Measurements from ENCODE around the gene SLC22A6.
"Not testable (repeated sequence)": the region's sequence is repeated elsewhere in the genome, so short reads cannot be mapped to it uniquely, and the experiment has no call there.

Gene SLC22A6

DNA sequence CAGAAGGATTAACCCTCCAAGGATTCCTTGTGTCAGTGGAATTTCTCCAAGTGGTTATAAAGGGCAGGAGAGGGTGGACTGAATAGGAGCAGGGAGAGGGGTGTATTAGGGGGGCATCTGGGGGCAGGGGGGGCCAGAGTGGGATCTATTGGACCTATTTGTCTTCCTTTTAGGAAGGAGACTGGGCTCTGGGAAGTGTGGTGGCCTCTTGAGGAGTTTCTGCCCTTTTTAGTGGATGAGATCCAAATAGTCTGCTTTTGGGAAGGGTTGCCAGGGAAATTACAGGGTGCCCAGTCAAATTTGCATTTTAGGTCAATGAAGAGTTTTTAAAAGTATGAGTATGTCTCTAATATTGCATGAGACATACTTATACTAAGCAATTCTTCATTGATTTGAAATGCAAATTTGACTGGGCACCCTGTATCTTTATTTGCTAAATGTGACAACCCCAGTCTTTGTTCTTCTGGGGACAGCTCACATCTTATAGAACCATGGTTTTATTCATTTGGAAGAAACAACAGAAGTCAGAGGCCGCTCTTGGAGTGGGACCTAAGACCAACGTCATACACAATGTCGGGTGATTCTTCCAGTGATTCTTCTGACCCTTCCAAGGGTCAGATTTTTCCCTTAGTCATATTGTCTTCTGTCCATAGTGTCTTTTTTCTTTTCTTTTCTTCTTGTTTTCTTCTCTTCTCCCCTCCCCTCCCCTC, 429 bp upstream of the SLC22A6 start:
- DNase-seq (ENCODE audit: low read depth): no peak

DNA sequence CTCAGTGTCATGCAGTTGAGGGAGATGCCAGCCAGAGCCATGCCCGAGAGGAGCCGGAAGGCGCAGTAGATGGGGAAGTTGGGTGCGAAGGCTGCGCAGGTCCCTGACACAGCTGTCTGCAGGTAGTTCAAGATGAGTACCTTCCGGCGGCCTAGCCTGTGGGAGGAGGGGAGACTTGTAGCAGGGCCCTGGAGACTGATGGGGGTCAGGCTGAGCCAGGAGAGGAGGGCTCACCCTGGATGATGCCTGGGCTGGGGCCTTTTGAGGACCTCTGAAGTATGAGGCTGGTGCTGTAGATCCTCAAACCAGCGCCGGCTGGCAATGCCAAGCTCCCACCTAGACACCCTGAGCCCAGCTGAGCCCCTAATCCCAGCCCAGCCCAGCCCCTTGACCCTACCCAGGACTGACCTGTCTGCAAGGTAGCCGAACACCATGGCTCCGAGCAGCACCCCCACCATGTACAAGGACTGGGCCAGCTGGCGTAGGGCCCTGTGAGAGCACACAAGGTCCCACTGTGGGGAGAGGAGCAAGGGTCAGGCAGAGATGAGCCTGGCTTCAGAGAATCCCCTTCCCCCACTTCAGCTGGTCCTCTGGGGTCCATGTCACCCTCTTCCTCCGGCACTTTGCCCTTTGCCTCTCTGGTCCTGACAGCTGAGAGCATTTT, 1.1 kb downstream of the SLC22A6 start:
- no peak for DNase-seq (ENCODE audit: low read depth)

DNA sequence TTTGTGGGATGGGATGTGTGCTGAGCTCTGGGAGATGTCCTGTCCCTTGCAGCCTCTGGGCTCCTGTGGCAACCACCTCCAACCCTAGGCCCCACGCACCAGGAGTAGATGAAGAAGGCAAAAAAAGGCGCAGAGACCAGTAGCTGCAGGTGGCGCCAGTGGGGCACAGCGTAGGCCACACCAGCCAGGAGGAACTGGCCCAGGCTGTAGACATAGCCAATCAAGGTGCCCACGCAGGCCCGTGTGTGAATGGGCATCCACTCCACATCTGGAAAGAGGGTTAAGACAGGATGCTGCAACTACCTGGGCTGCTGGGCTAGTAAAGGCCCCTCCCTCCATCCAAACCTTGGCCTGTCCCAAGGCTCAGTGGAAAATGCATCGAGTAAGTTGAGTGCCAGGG, 3.0 kb downstream of the SLC22A6 start:
- no peak for DNase-seq (ENCODE audit: low read depth)

DNA sequence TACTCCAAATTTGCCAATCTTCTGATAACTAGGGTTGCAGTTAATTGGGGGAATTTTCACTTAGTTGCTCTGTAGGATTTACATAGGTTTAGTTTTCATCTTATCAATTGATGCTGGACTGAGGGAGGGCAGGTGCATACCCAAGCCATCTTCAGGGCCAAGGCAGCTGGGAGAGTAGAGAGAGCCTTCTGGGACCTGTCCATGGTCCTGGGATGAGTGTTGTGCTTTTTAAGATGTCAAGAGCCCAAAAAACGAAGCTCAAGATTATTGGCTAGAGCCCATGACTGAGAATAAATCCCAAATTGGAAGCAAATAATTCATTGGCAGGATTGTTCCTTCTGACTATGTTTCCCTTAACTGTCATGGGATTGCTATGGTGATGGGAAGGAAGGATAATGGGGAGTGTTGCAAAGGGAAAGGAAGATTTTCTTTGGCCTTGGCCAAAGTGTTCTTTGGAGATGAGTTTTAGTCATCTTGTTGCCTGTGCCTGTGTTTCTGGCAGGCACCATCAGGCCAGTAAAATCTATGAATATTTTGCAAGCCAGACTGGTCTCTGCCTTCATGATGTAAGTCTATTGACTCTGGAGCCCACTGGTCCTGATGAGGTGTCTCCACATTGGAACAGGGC, 4.5 kb downstream of the SLC22A6 start:
- DNase-seq (ENCODE audit: low read depth): no peak

DNA sequence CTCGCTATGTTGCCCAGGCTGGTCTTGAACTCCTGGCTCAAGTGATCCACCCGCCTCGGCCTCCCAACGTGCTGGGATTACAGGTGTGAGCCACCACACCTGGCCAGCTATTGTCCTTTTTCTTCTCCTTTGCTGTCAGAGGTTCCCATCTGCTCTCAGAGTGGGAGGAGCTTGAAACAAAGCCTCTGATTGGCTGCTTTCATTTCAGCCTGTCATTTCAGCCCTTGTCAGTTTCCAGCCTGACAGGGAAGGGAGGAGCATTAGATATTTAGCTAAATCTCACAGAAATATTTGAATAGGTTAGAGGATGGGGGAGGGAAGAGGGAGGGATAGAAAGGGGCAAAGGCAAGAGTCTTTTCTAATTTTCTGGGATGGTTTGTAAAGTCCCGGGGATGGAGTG, 8.7 kb downstream of the SLC22A6 start:
- no peak for DNase-seq (ENCODE audit: low read depth)

DNA sequence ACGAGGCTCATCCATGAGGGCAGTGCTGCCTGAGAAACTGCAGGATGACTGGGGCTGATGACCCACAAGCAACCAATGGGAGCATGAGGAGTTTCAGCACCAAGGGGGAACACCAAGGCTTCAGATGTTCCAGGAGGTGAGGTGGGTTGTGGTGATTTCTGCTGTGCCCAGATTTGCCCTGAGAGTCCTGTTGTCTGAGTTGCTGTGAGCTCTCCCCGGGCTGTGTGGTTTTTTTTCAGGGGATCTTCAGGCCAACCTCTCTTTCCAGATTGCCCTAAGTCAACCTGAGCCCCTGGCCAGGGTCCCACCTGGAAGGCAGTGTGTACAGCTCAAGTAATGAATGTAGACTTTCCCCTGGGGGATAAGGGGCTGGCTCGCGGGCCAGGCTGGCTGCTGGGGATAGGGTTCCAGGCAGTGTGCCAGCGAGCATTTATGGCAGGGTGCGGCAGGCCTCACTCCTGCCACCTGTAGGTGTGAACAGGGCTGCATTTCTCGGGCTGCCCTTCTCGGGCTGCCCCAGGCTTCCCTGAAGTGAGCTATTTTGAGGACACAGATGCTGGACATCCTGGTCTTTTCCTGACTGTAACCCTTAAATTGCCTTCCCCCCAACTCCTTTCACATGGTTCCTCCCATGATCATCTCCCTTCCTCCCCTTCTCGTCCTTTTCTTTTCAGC, 9.8 kb downstream of the SLC22A6 start:
- no peak for DNase-seq (ENCODE audit: low read depth)

DNA sequence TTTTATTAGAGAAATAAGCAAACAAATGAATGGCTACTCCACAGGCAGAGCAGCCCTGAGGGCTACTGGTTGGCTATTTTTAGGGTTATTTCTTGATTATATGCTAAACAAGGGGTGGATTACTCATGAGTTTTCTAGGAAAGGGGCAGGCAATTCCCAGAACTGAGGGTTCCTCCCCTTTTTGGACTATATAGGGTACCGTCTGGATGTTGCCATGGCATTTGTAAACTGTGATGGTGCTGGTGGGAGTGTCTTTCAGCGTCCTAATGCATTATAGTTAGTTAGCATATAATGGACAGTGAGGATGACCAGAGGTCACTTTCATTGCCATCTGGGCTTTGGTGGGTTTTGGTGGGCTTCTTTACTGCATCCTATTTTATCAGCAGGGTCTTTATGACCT, 19.2 kb downstream of the SLC22A6 start:
- DNase-seq (ENCODE audit: low read depth): no peak

DNA sequence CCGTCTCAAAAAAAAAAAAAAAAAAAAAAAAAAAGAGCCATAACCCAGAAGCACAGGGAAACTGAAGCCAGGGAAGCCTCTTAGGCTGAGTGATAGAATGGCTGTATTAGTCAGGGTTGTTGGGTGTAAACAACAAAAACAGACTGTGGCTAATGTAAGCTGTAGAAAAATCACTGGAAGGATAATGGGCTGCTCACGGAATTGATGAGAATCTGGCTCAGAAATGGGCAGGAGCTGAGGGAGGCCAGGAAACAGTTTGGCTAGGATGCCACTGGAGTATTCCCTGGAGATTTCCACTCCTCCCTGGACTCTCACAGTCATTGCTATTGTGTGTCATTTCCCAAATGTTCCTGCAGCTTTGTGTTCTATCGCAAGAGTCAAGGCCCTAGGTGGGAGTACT, 22.4 kb downstream of the SLC22A6 start:
- no peak for DNase-seq (ENCODE audit: low read depth)

DNA sequence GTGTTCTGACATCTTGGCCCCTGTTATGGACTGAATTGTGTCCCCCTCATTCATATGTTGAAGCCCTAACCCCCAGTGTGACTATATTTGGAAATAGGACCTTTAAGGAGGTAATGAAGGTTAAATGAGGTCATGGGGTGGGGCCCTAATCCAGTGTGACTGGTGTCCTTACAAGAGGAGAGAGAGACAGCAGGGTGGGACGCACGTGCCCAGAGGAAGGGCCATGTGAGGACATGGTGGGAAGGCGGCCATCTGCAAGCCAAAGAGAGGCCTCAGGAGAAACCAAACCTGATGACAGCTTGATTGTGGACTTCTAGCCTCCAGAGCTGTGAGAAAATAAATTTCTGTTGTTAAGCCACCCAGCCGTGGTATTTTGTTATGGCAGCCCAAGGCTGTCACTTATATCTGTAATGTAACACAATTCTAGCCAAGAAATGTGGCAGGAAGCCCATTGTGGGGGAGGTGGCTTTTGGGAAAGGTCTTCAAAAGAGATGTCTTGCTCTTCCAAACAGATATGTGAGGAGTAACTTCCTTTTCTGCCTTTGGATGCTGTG, 23.7 kb downstream of the SLC22A6 start:
- no peak for DNase-seq (ENCODE audit: low read depth)

DNA sequence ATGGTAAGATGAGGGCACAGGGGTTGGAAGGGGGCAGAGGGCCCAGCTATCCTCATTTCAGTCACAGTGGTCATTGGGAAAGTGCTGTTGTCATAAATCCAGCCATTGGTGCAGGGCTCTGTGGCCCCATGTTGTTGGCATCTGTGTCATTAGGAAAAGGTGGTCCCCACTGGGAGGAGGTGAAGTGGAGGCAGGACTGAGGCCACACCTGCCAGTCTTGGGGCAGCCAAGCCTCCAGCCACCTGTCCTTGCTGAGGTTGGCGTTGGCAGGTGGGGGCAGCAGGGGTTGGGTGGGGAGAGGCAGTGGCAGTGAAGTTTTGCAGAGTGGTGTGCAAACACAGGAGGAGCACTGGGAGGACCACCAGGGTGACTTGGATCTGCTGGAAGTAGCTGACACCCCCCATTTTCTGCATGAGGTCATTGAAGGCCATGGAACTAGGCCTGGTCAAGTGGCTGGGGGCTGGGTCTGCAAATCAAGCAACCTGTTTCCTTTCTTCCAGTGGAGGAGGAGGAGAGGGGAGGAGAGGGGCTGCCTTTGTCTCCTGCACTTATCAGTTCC, 25.3 kb downstream of the SLC22A6 start:
- no peak for DNase-seq (ENCODE audit: low read depth)

DNA sequence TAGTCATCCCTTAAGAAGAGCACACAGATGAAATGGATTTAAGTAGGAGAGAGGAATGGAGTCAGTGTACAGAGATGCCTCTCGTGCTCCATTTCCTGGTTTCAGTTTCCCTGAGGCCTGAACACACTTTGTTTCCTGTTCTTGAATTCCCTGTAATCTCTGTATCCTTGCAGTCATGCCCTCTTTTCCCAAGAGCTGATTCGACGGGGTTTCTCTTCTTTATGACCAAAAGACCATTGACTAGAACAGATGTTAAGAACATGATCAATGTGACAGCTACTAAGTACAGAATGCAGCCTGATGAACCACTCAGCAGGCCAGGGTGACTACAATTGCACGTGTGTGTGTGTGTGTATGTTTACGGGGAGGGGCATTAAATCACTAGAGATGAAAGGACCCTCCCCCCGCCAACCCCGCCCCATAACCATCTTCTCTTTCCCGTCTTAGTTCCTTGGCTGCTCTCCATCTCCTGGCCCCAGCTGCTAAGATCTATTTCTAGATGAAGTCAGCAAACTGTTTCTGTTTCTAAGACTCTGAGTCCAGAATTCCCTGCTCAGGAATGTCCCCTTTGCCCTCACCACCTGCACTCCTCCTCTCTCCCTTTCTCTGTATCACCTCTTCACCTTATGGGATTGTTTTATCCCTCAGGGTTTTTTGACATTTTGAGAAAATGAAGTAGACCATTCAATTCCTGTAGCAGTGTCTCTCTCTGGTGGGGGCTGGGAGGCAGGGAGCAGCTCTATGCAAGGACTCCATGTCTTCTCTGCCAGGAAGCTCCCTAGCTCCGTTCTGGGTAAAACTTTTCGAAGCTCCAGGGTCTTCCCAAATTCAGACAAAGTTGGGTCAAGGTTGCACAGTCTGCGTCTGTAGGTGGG, 26.0 kb downstream of the SLC22A6 start:
- DNase-seq (ENCODE audit: low read depth): no peak

DNA sequence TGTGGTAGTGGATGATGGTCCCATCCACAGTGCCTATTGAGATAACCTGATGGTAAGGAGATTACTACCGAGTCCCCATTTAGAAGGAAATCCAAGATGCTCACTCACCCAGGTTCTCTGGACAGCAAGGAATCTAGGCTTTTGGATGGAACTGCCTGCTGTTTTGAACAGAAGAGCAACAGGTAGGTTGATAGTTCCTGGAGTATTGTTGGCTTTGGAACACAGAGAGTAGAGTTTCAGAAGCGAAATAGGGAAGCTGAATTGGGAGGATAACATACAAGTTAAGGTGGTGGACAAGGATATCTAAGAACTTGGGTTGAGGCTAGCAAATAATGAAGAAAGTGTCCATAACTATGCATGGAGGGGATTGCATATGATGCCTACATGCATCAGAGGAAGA, 27.6 kb downstream of the SLC22A6 start:
- DNase-seq (ENCODE audit: low read depth): no peak

DNA sequence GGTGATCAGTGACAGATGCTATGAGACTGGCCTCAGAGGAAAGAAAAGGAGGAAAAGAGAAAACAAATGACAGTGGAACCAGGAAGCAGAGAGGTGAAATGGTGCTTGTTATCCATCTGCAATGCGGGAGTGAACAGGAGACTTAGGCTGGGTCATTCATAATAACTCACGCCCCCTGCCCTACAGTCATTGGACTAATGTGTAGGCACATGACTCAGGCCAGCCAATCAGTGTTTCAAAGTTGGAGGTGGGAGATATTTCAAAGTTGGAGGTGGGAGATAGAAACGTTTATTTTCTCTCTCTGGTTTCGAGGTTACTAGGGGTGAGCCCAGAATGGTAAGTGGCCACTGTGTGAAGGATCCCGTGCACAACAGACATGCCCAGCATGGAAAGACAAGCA, 30.3 kb downstream of the SLC22A6 start:
- no peak for DNase-seq (ENCODE audit: low read depth)

DNA sequence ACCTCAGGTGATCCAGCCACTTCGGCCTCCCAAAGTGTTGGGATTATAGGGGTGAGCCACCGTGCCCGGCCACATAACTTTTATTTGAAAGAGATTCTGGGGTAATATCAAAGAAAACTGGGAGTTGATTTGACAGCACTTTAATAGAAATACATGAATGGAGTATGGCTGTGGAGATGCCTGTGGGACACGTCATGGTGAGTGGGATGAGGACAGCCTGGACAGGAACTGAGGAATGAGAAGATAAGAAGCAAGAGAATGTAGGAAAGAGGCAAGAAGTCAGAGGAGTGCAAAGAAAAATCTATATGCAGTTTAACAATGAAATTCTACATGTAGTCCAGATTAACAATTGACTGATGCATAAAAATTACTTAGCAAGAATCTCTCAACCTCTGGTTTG, 31.0 kb downstream of the SLC22A6 start:
- DNase-seq (ENCODE audit: low read depth): no peak

DNA sequence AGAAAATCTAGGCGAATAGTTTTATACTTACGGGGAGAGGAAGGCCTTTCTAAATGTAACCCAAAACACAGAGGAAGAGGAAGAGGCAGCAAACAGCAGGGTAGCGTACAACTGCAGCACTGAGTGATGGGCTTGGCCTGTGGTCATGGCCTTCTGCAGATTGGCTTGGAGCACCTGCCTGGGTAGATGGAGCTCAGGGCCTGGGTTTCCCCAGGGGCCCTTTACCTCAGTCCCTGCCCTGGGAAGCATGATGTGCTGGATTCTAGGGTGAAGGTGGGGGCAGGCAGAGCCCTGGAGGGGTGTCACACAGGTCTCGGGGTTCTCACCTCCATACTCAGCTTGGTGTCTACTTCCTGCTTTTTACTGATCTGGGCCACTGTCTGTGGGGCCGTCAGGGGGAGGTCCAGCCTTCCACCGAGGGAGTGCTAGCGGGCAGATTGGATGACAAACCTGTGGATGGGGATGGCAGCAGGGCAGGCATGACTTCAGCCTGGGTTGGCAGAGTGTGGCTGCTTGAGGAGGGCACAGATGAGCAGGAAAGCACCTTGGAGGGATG, 35.9 kb downstream of the SLC22A6 start:
- DNase-seq (ENCODE audit: low read depth): no peak

DNA sequence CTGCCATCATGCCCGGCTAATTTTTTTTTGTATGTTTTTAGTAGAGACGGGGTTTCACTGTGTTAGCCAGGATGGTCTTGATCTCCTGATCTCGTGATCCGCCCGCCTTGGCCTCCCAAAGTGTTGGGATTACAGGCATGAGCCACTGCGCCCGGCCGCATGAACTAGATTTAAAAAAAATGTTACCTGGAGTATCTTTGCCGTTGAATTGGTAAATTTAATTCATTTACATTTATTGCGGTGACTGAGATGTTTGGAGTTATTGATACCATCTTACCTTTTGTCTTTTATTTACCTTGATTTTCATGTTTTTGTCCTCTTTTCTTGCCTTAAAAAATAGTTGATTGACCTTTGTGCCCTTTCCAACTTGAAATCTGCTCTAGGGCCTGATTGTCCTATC, 39.2 kb downstream of the SLC22A6 start:
- not testable (repeated sequence) for DNase-seq (ENCODE audit: low read depth)

DNA sequence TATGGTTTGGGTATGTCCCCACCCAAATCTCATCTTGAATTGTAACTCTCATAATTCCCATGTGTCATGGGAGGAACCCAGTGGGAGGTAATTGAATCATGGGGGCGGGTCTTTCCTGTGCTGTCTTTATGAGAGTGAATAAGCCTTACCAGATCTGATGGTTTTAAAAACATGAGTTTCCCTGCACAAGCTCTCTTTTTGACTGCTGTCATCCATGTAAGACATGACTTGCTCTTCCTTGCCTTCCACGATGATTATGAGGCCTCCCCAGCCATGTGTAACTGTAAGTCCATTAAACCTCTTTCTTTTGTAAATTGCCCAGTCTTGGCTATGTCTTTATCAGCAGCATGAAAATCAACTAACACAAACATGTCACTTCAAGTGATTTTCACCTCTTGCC, 47.2 kb downstream of the SLC22A6 start:
- not testable (repeated sequence) for DNase-seq (ENCODE audit: low read depth)

DNA sequence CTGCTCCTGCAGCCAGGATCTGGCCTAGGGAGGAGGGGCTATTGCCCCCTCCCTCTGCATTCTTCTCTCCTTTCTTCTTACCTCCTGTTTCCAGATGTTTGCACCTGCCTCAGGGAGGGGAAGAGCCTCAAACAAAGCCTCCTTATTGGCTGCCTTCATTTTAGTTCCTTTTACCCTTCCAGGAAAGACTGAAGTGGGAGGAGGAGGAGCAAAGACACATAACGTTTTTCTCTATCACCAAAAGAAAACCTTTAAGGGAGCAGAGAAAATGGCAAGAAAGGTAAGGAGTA, 50.3 kb downstream of the SLC22A6 start:
- DNase-seq (ENCODE audit: low read depth): no peak

DNA sequence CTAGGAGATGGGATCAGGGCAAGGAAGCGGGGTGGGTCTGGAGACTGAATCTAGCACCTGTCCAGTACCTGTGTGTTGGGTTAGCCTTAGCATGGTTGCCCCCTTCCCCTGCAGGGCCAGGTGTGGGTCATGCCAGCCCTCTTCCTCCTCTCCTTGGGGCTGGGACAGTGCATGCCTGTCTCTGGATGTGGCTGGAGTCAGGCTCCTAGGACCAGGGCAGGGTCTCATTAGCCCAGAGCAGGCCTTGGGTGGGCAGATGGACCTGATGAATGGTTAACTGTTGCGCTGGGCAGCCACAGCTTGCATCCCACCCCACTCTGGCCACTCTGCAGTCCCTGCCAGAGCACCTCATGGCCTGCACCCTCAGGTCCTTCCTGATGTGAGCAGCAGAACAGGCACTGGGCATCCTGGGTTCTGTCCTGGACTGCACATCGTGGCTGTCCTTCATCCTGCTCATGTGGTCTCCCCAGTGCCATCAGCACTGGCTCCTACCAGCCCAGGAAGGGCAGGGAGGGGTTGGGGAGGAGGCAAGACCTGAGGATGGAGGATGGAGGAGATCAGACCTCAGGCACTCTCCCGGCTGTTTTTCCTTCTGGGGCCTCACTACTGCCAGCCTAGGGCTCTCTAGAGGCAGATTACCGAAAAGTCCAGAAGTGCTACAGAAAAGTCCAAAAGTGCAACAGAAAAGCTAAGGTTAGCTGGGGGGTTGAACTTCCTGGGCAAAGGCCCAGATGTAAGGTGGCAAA, 50.8 kb downstream of the SLC22A6 start:
- no peak for DNase-seq (ENCODE audit: low read depth)

DNA sequence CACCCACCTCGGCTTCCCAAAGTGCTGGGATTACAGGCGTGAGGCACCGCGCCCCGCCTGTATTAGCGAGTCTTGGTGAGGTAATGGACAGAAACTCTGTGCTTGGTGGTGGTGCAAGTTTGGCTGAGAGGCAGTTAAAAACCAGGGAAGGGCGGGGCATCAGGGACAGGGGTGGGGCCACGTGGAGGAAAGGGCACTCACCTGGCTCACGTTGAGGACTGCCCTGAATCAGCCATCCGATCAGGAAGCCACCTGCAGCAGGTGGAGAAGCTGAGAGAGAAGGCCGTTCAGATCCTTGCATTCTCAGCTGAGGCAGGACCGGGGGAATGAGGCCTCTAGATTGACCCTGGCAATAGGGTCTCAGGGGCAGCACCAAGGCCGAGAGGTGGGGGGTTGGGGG, 51.5 kb downstream of the SLC22A6 start:
- no peak for DNase-seq (ENCODE audit: low read depth)
